HG02623 (cell line): ENCODE results near the gene JTB.

Source experiments
- ATAC-seq: cut with Tn5 transposase; IDR thresholded peaks from one replicate; pipeline ENCODE4 v1.9.1; 2021; ENCODE audit warnings: moderate library complexity; ENCODE audit not compliant: unreplicated experiment

The JTB gene

GRCh38 chr1:153956997-153957715 lies 20.3 kb downstream of the JTB start:
- ATAC-seq, result no peak

- no peak for ATAC-seq
Observed at GRCh38 chr1:153954826-153955225, 22.6 kb downstream of the JTB start.

DNA sequence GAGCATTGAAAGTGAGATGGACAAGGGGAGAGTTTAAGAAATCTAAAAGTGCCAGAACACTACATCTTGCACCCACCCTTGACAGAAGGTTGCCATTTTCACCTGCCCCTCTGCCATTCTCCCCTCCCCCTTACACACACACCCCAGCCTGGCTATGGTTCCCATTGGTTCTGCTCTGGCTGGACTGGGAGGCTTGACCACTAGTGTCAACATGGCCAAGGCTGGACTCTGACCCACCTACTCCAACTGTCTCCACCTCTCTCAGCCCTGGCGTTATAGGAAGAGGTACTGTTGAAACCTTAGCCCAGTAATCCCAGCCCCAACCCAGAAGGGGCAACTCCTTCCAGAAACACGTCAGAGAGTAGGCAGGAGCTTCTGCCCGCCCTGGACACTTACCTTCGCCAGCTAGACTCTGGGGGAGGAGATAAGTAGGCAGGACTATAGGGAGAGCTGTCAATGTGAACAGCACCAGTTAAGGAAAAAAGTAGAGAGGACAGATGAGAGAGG lies 23.6 kb downstream of the JTB start:
- ATAC-seq, result no peak

DNA sequence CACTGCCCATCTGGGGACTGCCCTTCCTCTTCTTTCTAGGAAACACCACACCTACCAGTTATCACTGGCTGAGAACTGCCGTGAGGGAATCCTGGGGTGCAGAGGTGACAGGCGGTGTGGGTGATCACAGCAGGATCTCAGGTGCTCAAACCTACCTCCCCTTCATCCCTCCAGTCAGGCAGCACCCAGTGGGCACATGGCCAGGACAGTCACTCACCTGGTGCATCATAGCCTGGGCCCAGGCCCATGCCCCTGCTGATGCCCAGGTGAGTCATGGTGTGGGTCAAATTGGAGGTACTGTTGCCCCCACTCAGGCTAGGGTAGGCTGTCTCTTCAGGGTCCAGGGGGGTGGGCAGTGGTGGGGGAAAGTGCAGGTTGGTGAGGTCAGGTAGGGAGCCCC lies 25.7 kb downstream of the JTB start:
- ATAC-seq, result no peak

DNA sequence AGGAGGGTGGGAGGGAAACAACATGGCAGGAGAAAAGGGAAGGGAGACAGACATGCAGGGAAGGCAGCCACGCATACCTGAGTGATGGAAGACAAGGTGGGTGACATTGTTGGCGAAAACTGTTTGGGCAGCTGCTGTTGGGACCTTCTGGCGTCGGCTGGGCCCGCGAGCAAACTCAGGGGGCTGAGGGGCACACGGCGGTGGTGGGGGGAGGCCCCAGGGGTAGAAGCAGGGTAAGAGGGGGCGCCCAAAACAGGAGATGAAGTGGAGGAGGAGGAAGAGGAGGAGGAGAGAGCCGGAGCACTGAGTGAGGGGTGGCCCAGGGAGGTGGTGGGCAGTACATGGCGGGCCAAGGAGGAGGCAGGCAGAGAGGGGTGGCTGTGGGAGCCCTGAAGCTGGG lies 26.3 kb downstream of the JTB start:
- ATAC-seq, result no peak

DNA sequence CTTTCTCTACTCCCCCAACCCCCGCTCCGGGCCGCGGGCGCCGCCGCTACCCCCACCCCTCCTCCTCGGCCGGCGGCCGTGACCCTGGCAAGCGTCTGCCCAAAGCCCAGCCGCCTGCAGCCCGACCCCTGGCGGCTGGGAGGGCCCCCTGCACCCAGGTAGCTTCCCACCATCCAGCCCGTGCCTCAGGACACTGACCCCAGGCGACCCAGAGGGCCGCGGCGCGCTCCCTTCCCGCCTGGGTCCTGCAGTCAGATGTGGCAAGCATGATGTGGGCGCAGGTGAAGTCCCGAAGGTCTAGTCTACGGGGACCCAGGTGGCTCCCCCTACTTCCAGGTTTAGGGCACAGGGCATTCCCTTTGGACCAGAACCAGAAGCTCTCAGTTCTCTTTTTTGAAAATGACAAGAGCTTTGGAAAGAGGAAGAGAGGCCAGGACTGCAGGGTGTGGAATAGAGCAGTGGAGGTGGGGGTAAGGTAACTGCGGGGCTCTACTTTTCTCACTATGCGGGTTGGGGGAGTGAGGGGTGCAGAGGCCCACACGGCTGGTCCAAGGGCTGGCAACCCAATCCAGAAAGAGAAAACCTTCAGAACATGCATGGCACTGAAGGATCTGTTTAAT lies 30.7 kb downstream of the JTB start, which contains the start of gene DENND4B:
TSS of gene DENND4B (minus strand) at position 97 of the 620 bp plus-strand sequence. CDS start 2,344 bp downstream, outside the sequence.
- ATAC-seq, result peak; percentile 58

DNA sequence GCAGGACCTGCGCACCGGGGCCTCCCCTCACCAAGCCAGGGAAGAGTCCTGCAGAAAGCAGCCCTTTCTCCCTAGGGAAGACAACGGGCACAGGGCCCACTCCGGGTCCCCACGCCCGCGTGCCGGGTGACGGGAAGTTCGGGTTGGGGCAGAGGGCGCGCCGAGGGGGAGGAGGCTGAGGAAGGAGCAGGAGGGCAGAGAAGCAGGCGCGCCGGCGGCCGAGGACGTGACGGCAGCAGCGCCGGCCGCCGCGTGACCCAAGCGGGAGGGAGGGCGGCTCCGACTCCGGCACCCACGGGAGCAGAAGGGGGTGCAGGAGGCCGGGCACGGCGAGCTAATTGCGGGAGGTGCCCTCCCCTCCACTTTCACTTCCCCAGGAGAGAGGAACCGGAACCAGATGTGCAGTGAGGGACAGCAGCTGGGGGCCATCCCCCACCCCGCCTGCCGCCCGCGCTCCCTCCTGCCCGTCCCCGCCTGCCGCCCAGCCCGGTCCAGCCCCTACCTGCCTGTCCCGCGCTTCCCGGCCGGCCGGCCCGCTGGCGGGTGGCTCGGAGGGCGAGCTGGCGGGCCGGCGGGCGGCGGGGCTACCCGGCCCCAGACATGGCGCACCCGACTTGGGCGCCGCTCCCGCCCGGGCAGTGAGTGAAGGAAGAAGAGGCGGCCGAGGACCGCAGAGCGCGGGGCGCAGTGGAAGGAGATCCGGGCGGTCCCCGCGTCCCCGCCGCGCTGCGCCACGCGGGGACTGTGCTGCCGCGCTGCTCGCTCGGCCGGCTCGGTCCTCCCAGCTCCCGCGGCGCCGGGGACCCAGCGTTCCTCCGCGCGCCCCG lies 31.5 kb downstream of the JTB start:
- peak; percentile 65 for ATAC-seq

- ATAC-seq, result no peak
Observed at GRCh38 chr1:153945131-153945794, 32.2 kb downstream of the JTB start.

- ATAC-seq, result no peak
Observed at GRCh38 chr1:153944827-153945117, 32.7 kb downstream of the JTB start.

DNA sequence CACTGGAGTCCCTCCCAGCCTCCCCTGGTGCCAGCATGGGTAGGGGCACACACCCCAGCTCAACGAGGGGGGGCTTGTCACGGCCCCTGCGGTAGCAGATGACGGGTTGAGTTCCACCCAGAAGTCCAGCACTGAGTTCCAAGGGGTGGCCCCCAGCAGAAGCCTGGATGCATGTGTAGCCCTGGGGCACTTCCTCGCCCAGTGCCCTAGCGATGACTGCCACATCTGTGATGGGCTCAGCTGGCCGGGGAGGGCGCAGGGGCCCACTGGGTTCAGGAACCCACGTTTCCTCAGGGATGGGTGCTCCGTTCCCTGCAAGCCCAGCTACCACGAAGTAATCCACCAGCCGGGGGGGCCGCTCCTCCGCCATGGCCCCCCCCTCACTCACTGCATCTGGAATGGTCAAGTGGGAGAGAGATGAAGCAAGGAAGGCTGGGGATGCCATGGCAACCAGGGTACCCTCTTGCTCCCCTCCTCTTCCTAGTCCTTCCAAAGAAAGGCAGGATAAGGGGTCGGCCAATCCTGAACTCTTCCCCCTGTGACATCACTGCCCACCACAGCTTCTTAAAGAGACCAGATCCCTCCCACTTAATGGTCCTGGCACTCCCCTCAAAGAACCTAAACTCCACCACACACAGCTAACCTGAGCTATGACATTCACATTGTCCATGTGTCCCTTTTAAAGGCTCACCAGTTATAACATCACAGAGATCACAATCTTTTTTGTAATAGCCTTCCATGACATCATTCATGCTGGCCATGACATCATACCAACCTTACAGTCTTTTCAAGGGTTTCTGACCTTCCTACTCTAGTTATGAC lies 33.3 kb downstream of the JTB start:
- ATAC-seq, result no peak

DNA sequence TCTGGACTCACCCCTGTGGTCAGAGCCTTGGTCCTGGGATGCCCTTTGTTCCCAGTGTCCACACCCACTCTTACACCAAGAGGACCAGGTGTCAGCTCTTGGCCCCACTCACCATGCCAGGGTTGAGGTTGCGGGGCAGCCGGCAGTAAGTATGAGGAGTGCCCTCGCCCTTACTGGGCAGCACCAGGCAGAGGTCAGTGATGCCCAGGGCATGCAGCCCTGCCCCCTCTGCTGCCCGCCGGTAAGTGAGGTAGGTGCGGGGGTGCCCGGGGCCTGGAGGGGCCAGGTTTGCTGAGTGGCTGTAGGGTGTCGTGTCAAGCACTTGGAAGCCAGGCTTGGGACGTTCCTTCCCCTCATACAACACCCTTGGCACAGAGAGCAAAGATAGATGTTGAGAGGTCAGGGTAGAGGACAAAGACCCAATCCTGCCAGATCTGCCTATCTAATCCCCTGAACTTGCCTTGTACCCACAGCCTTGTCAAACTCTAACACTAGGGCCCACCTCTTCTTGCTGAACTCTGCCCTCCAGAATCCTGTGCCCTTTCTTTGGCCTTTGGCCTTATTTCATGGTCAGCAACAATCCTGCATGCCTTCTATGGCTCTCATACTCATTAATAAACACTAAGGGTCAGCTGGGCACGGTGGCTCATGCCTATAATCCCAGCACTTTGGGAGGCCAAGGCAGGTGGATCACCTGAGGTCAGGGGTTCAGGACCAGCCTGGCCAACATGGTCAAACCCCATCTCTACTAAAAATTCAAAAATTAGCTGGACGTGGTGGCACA lies 34.5 kb downstream of the JTB start:
- no peak for ATAC-seq

DNA sequence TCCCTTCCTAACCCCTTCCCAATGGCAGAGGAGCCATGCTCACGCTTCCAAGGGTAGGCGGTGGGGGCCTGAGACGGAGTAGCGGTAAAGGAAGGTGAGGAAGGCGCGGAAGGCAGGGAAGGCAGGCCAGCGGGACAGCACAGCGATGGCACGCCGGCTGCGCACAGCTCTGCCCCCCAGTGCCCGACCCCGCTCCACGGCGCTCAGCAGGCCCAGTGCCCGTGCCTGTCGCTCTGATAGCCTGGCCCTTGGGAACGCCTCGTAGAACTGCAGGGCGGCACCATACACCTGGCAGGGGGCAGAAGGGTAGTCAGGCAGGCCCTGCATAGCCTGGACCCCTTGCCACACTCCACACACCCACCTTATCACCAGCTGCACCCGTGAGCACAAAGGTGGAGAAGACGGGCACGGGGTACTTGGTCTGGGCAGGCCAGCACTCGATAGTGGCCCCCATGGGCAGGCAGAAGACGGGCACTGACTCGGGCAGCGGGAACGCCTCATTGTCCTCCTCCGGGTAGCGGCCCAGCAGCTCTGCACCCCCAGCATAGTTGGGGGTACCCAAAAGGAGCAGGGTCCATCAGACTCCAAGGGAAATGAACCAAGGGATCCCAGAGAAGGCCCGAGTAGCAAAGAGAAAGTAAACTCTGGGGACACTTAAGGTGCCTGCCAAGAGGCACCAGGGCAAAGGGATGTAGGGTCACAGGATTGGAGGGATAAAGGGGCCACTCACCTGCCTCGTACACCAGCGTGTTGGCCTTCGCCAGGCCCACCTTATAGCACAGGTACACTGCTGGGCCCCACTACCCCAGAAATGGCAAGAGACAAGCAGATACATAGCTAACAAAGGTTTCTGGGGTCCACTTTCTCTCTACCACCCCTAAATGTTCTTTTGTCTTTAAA lies 35.4 kb downstream of the JTB start:
- no peak for ATAC-seq

DNA sequence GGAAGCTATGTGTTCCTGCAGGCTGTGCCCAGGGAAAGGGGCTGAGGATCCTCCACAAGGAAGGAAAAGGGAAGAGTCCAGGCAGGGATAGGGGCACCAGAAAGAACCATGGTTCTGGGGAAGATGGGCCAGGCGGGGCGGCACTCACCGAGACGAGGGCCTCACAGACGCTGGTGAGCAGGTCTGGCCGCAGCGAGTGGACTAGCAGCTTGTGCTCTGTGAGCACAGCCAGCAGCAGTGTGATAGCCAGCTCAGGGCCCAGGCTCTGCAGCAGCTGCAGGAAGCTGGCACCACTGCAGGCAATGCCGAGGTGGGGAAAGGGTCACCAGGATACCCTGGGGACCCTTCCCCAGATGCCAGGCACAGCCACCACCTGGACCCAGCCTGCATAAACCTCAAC lies 36.7 kb downstream of the JTB start:
- ATAC-seq, result no peak

GRCh38 chr1:153939476-153939875 lies 38.0 kb downstream of the JTB start:
- ATAC-seq, result no peak

DNA sequence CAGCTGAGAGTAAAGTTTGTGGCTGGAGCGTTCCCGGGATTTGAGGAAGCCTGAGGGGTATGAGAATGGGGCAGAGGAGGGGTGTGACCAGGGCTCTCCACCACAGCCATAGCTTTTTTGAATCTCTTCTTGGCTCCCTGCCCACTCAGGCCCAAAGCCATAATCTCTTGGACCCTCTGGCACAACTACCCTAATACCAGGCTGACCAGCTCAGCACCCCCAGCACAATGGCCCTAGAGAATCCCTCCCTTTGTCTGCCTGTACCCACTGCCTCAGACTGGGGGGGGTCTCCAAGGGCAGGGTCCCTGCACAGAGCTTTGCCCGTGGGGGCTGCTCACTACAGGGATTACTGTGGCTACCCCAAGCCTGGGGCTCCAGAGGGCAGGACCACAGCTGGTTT lies 38.5 kb downstream of the JTB start:
- ATAC-seq, result no peak

GRCh38 chr1:153937331-153937730 lies 40.1 kb downstream of the JTB start:
- no peak for ATAC-seq

- ATAC-seq, result no peak
Observed at GRCh38 chr1:153936011-153936802, 41.3 kb downstream of the JTB start.

DNA sequence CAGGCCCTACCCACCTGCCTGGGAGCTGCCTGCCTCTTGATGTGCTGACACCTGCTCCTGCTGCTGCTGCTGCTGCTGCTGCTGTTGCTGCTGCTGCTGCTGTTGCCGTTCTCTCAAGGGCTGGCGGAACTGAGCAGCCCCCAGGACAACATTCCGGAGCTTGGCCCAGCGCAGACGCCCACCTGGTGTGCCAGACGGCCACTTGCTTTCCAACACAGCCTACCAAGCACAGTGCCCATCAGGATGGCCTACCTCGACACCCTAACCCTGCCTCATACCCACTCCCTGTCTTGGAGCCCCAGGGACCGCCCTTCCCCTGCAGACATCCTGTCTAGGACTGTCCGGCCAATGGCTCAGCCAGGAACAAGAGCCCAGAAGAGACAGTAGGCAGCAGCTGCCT lies 42.7 kb downstream of the JTB start:
- no peak for ATAC-seq
